GM06990 (cell line): Measurements from ENCODE around the gene GRM8.

ENCODE experiments used
- DNase-seq: peaks from one replicate; pipeline ENCODE4 v3.0.0-alpha.2; 2011; ENCODE audit not compliant: insufficient read length; ENCODE audit errors: extremely low read depth
- H3K27me3 ChIP-seq: replicated peaks from 2 replicates; pipeline ENCODE4 v1.6.0; 2011; ENCODE audit warnings: low read length; ENCODE audit not compliant: control insufficient read depth, insufficient read depth
- H3K36me3 ChIP-seq: 2 replicates; pipeline ENCODE4 v1.5.1; 2011; ENCODE audit warnings: low read length; ENCODE audit not compliant: control insufficient read depth, insufficient read depth
- H3K4me3 ChIP-seq: replicated peaks from 2 replicates; pipeline ENCODE4 v1.5.1; 2011; ENCODE audit warnings: low read depth, mild to moderate bottlenecking, control low read depth, low read length
- CTCF ChIP-seq: IDR thresholded peaks from 2 replicates; pipeline ENCODE4 v1.5.1; 2011; ENCODE audit warnings: low read length, control low read depth, mild to moderate bottlenecking, inconsistent platforms; ENCODE audit not compliant: insufficient read depth, poor library complexity, severe bottlenecking

GRM8 gene

GRCh38 chr7:126727930-126728391, 524.8 kb downstream of the GRM8 start:
- Histone ChIP-seq H3K27me3 (no peaks in the 10 kb centered on the region), H3K4me3 (no peak overlapping the region), H3K36me3 (no peaks in the 10 kb centered on the region)
- no peak for DNase-seq
- TF ChIP-seq CTCF: no peak

- no peak overlapping the region for H3K4me3 ChIP-seq
- H3K27me3 ChIP-seq: no peaks in the 10 kb centered on the region
- H3K36me3 ChIP-seq: no peaks in the 10 kb centered on the region
- TF ChIP-seq CTCF: no peak
- no peak for DNase-seq
Observed at GRCh38 chr7:126723966-126724544, 528.7 kb downstream of the GRM8 start.

GRCh38 chr7:126720232-126720631, 532.5 kb downstream of the GRM8 start:
- DNase-seq: peak; percentile 55
- Histone ChIP-seq H3K36me3 (no peaks in the 10 kb centered on the region), H3K27me3 (no peaks in the 10 kb centered on the region), H3K4me3 (no peak overlapping the region)
- no peak for TF ChIP-seq CTCF

- no peak for TF ChIP-seq CTCF
- no peaks in the 10 kb centered on the region for H3K36me3 ChIP-seq
- H3K27me3 ChIP-seq: no peaks in the 10 kb centered on the region
- DNase-seq: no peak
- H3K4me3 ChIP-seq: no peak overlapping the region
Observed at GRCh38 chr7:126718419-126718818, 534.3 kb downstream of the GRM8 start.

GRCh38 chr7:126716321-126716720, 536.4 kb downstream of the GRM8 start:
- no peaks in the 10 kb centered on the region for H3K36me3 ChIP-seq
- H3K4me3 ChIP-seq: no peak overlapping the region
- DNase-seq: no peak
- TF ChIP-seq CTCF: no peak
- no peaks in the 10 kb centered on the region for H3K27me3 ChIP-seq

- H3K36me3 ChIP-seq: no peaks in the 10 kb centered on the region
- no peak for TF ChIP-seq CTCF
- H3K4me3 ChIP-seq: no peak overlapping the region
- no peaks in the 10 kb centered on the region for H3K27me3 ChIP-seq
- no peak for DNase-seq
Observed at GRCh38 chr7:126715076-126715475, 537.7 kb downstream of the GRM8 start.
